ENCODE data around the gene LNX1.
A peak's percentile ranks its signal among the peaks of the same experiment; 100 is the strongest.

DNA sequence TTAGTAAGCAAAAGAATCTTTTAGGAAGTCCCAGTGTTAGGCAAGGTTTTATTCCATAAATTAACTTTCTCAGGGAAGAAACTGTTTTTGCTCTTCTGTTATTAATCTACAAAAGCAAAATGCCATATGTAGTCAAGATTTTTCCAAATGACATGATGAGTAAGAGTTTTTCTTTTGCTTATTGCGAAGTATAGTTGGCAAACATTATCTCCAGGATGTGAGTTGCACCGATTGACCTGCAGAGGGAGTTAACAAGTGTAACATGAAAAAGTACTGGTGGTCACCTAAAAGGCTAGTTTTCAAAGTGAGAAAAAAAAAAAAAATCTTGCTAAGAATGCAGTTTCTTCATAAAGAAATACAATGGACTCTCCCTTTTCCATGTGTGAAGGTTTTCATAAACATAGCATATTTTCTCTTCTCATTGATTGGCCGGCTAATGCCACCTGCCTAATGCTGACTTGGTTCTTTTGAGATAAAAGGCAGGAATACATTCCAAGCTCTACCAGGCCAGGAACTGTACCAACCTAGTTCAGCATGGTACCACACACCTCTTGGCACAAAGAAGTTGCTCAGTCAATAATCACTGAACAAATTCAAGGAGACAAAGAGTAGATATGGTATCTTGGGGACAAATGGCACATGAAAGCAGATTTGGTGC, 100.2 kb downstream of the LNX1 start:
- TF ChIP-seq EZH2 (IDR thresholded peaks at IDR 0.05; ENCODE audit: insufficient read depth, low read length), result no peak
- TF ChIP-seq, protein P1, sequence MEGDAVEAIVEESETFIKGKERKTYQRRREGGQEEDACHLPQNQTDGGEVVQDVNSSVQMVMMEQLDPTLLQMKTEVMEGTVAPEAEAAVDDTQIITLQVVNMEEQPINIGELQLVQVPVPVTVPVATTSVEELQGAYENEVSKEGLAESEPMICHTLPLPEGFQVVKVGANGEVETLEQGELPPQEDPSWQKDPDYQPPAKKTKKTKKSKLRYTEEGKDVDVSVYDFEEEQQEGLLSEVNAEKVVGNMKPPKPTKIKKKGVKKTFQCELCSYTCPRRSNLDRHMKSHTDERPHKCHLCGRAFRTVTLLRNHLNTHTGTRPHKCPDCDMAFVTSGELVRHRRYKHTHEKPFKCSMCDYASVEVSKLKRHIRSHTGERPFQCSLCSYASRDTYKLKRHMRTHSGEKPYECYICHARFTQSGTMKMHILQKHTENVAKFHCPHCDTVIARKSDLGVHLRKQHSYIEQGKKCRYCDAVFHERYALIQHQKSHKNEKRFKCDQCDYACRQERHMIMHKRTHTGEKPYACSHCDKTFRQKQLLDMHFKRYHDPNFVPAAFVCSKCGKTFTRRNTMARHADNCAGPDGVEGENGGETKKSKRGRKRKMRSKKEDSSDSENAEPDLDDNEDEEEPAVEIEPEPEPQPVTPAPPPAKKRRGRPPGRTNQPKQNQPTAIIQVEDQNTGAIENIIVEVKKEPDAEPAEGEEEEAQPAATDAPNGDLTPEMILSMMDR (IDR thresholded peaks at IDR 0.05; ENCODE audit: insufficient read depth, low read depth, low read length), result peak; percentile 86
